Gastroesophageal sphincter (tissue), 3 donors: ENCODE results near the gene CENPS.

ENCODE experiments used
- CTCF ChIP-seq, 4 experiments: fragments of 200-600 bp in 2 of 4; fragments of 450-650 bp in 2 of 4; sonication (generic) in 1 of 4; IDR thresholded peaks; one replicate each; pipeline ENCODE4 v1.5.1; 2017 to 2019; ENCODE audit warnings: antibody characterized with exemption in 4 of 4, mild to moderate bottlenecking in 2 of 4, moderate library complexity in 2 of 4
- EP300 ChIP-seq: sonication (generic); formaldehyde crosslinking; IDR thresholded peaks from one replicate; pipeline ENCODE4 v1.6.1; 2017; ENCODE audit warnings: antibody characterized with exemption, mild to moderate bottlenecking
- POLR2A ChIP-seq, 2 donors: fragments of 450-650 bp; IDR thresholded peaks; one replicate each; pipeline ENCODE4 v1.6.1; 2017; ENCODE audit warnings: antibody characterized with exemption in 2 of 2, mild to moderate bottlenecking in 2 of 2, moderate library complexity in 1 of 2
- POLR2AphosphoS5 ChIP-seq: sonication (generic); formaldehyde crosslinking; IDR thresholded peaks from one replicate; pipeline ENCODE4 v1.6.1; 2017; ENCODE audit warnings: antibody characterized with exemption

GRCh38 chr1:10433790-10434189 is 3.6 kb downstream of the CENPS start:
- TF ChIP-seq CTCF (IDR thresholded peaks at IDR 0.05) (no peak), POLR2A (IDR thresholded peaks at IDR 0.05) (no peak), EP300 (no peak), POLR2AphosphoS5 (no peak)
